Osteocyte (in vitro differentiated cells): ENCODE measurements around the gene RSU1. TPM values are rescaled to one million over a fixed set of nuclear protein-coding genes. Genes with fewer than 3 reads are reported as not detected.

Experiments used
- DNase-seq: peaks from one replicate; pipeline ENCODE4 v3.0.0; 2021; ENCODE audit warnings: mixed read lengths; ENCODE audit not compliant: unreplicated experiment; ENCODE audit errors: extremely low spot score
- H3K27ac Mint-ChIP-seq: one replicate; pipeline ENCODE4 v1.8.0; 2021; ENCODE audit warnings: mild to moderate bottlenecking, mixed read lengths; ENCODE audit not compliant: unreplicated experiment
- H3K27me3 Mint-ChIP-seq: one replicate; pipeline ENCODE4 v1.8.0; 2021; ENCODE audit warnings: mixed read lengths; ENCODE audit not compliant: unreplicated experiment
- H3K36me3 Mint-ChIP-seq: one replicate; pipeline ENCODE4 v1.8.0; 2021; ENCODE audit warnings: mixed read lengths; ENCODE audit not compliant: unreplicated experiment
- H3K4me1 Mint-ChIP-seq: one replicate; pipeline ENCODE4 v1.8.0; 2021; ENCODE audit warnings: mixed read lengths; ENCODE audit not compliant: unreplicated experiment
- H3K4me3 Mint-ChIP-seq: one replicate; pipeline ENCODE4 v1.8.0; 2021; ENCODE audit warnings: mild to moderate bottlenecking, moderate library complexity, mixed read lengths; ENCODE audit not compliant: unreplicated experiment
- H3K9me3 Mint-ChIP-seq: one replicate; pipeline ENCODE4 v1.8.0; 2021; ENCODE audit warnings: mixed read lengths; ENCODE audit not compliant: unreplicated experiment
- CTCF ChIP-seq: fragments of 200-600 bp; sonication (generic); IDR thresholded peaks from 2 replicates; pipeline ENCODE4 v1.5.0; 2021; ENCODE audit warnings: antibody characterized with exemption, mild to moderate bottlenecking, moderate library complexity
- total RNA-seq: library from RNA; stranded (reverse); gene quantifications from 2 replicates; pipeline ENCODE4 v1.2.1, GENCODE V29; 2021

RSU1 gene
- total RNA-seq, 1 donor from 2014 or later, result 92.0 TPM

DNA sequence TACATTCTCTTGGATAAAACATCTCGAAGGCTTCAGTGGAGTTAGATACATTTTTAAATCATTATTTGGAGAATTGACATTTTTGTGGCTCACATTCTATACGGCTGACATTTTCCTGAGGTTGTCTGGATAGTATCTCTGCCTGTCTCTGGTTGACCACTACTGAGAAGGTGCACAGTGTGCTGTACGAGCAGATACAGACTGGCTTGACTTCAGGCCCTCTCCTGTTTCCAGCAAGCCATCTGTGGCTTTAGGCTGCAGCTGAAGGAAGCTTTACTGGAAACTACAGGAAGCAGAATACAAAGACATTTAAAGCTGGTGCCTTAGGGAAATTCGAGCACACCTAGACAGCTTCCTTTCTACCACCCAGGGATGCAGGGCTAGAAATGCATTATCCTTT, 39.3 kb upstream of the RSU1 start:
- no peaks in the 10 kb centered on the region for H3K27me3 Mint-ChIP-seq
- H3K27ac Mint-ChIP-seq, result no peak overlapping the region
- TF ChIP-seq CTCF, result no peak
- H3K9me3 Mint-ChIP-seq, result peaks cover 5% of the 10 kb centered on the region
- H3K4me3 Mint-ChIP-seq, result no peak overlapping the region
- H3K4me1 Mint-ChIP-seq, result peaks cover 2% of the 10 kb centered on the region
- DNase-seq, result no peak
- no peaks in the 10 kb centered on the region for H3K36me3 Mint-ChIP-seq

- DNase-seq, result no peak
- no peak for TF ChIP-seq CTCF
- peaks cover 2% of the 10 kb centered on the region for H3K4me1 Mint-ChIP-seq
- no peaks in the 10 kb centered on the region for H3K36me3 Mint-ChIP-seq
- no peak overlapping the region for H3K27ac Mint-ChIP-seq
- no peaks in the 10 kb centered on the region for H3K27me3 Mint-ChIP-seq
- H3K4me3 Mint-ChIP-seq, result no peak overlapping the region
- H3K9me3 Mint-ChIP-seq, result peaks cover 5% of the 10 kb centered on the region
These were observed 38.9 kb upstream of the RSU1 start for GRCh38 chr10:16856092-16856491.

DNA sequence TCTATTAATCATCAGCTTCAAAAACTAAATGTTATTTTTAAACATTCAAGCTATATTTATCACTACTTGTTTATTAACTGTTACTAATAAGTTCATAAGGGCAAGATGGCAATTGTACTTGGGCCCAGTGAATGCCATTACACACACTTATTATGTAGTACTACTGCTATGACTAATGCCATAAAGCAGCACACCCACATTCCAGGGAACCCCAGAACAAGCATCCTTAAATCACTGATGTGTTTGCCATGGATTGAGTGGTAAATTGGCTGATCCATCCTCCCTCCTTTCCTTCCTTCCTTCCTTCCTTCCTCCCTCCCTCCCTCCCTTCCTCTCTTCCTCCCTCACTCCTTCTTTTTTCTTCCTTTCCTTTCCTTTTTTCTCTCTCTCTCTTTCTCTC, 37.4 kb upstream of the RSU1 start:
- Mint-ChIP-seq H3K27ac (no peak overlapping the region), H3K4me1 (peaks cover 2% of the 10 kb centered on the region)

GRCh38 chr10:16853809-16854208, 36.6 kb upstream of the RSU1 start:
- Mint-ChIP-seq H3K9me3 (no peaks in the 10 kb centered on the region), H3K27ac (no peak overlapping the region), H3K4me1 (peaks cover 2% of the 10 kb centered on the region)

More for the DNA sequence above, 37.4 kb upstream of the RSU1 start:
- H3K9me3 Mint-ChIP-seq, result no peaks in the 10 kb centered on the region
- no peak overlapping the region for H3K4me3 Mint-ChIP-seq
- no peak for DNase-seq
- no peak for TF ChIP-seq CTCF
- H3K36me3 Mint-ChIP-seq, result no peaks in the 10 kb centered on the region
- H3K27me3 Mint-ChIP-seq, result no peaks in the 10 kb centered on the region

DNA sequence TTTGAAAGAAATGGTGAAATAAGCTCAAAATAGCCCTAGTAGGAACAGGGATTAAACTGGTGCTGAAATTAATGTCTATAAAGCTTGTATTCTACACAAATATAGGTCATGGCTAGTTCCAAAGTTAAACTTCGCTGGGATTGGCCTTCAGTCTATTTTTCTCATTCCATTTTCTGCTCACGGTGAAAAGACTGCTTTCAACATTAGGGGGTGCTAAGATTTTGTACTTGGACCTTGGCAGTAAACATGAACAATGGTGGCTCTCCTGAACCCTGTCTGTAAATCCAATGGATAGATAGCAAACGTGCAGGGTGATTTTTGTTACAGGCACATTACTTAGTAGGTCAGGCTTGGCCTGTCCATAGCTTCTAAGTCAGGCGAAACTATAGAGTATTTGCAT, 36.0 kb upstream of the RSU1 start:
- H3K27ac Mint-ChIP-seq, result no peak overlapping the region
- no peaks in the 10 kb centered on the region for H3K9me3 Mint-ChIP-seq
- H3K4me1 Mint-ChIP-seq, result peaks cover 2% of the 10 kb centered on the region
- H3K36me3 Mint-ChIP-seq, result no peaks in the 10 kb centered on the region
- H3K27me3 Mint-ChIP-seq, result no peaks in the 10 kb centered on the region
- H3K4me3 Mint-ChIP-seq, result no peak overlapping the region
- peak; percentile 68 for TF ChIP-seq CTCF
- no peak for DNase-seq

More at GRCh38 chr10:16853809-16854208, 36.6 kb upstream of the RSU1 start:
- Mint-ChIP-seq H3K27me3 (no peaks in the 10 kb centered on the region), H3K36me3 (no peaks in the 10 kb centered on the region), H3K4me3 (no peak overlapping the region)
- TF ChIP-seq CTCF, result no peak
- no peak for DNase-seq
